ENCODE measurements around the gene KIAA0232. TPM values are rescaled to one million over a fixed set of nuclear protein-coding genes. Genes with fewer than 3 reads are reported as not detected.

KIAA0232 gene
- total and polyA plus RNA-seq, 9 of the 15 experiments (the other 6 are each of a cell fraction or from before 2014, with no cell fraction given): 3.5 to 17.4 (median 13.0) TPM

DNA sequence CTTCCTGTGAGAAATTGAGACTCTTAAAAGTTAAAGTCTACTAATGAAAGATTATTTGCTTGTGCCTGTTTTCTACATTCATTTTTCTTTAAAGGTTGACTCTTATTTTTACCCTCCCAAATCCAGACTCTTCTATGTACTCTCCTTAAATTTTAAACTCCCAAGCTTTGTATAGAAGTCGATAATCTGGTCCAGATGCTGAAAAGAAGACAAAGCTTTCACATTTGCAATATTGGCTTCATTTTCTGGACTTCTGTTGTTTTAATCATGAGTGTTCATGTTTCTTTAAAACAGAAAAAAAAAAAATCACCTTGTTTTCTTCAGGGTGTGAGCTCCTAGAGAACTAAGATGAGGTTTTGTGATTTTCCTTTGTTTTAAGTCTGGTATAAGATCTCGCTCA, 73.9 kb downstream of the KIAA0232 start:
- Histone ChIP-seq H3K4me1 (replicated peaks in 1 of 2; ENCODE audit: control insufficient read depth in 2 of 2, insufficient read depth in 2 of 2, low read length in 2 of 2) (peaks cover 0 to 13% of the 10 kb centered on the region in 2 experiments; a peak in 3 of 5 replicates), H3K4me2 (ENCODE audit: insufficient read depth, low read length) (no peak overlapping the region), H3K27ac (ENCODE audit: extremely low read depth, low read depth, low read length) (peak overlapping the region; percentile 77; the same call in 1 of the 3 replicates), H3K9me1 (ENCODE audit: control insufficient read depth, insufficient read depth, low read length) (no peaks in the 10 kb centered on the region), H3K9me3 (replicated peaks; ENCODE audit: control insufficient read depth, insufficient read depth, low read depth, low read length) (no peaks in the 10 kb centered on the region), H3K79me2 (ENCODE audit: control insufficient read depth, insufficient read depth, low read length) (peaks cover 38% of the 10 kb centered on the region), H3K4me3 (no peak overlapping the region), H3K36me3 (ENCODE audit: control insufficient read depth, insufficient read depth, low read length) (peaks cover 56% of the 10 kb centered on the region), H3K27me3 (ENCODE audit: control insufficient read depth in 2 of 2, insufficient read depth in 2 of 2, low read length in 2 of 2) (no peaks in the 10 kb centered on the region), H3K9ac (ENCODE audit: insufficient read depth in 1 of 2, low read depth in 2 of 2, low read length in 2 of 2) (peak overlapping the region in 1 of 2 experiments; percentile 46; a peak in 1 of 4 replicates), H2AFZ (ENCODE audit: low read depth, low read length) (no peak overlapping the region), H4K20me1 (replicated peaks; ENCODE audit: control insufficient read depth, insufficient read depth, low read length) (0 out of 2 replicates have a peak, but pooled peaks cover 6% of the 10 kb centered on the region)
- FAIRE-seq (no peak), DNase-seq (ENCODE audit: extremely low read depth in 1 of 4, low spot score in 3 of 4) (no peak), ATAC-seq (no peak)
- intact Hi-C loops (cut with micrococcal nuclease): loop anchor here (5.0 kb wide), 1 partner anchor 74 kb away; the partner anchor contains the start of gene KIAA0232
- ChIA-PET POLR2A (no interaction called here), CTCF (ENCODE audit: low intra/inter-chr PET ratio) (no interaction called here)
- WGBS (ENCODE audit: insufficient coverage, low coverage, missing lambda C conversion rate): 97% methylated on average over 2 of the region's 2 CpGs
- no TSS peak for BruUV-seq (replicated peaks)
- in situ Hi-C loops (cut with MboI): no loop called here
- TF ChIP-seq SRSF7 (optimal IDR thresholded peaks at IDR 0.05; ENCODE audit: low read depth, low read length) (no peak), SOX6 (IDR thresholded peaks at IDR 0.05) (no peak), ARHGAP35 (IDR thresholded peaks at IDR 0.05; ENCODE audit: partially characterized antibody) (no peak), EHMT2 (IDR thresholded peaks at IDR 0.05) (no peak), ZNF23 (CRISPR knock-in tag; IDR thresholded peaks at IDR 0.05) (no peak), CREBBP (IDR thresholded peaks at IDR 0.05; ENCODE audit: low read depth, low read length) (no peak), TARDBP (IDR thresholded peaks at IDR 0.05) (no peak), HIVEP1 (CRISPR knock-in tag; IDR thresholded peaks at IDR 0.05) (no peak), ZNF77 (CRISPR knock-in tag; IDR thresholded peaks at IDR 0.05) (no peak), ZNF551 (CRISPR knock-in tag; IDR thresholded peaks at IDR 0.05) (no peak), RHOXF2B (CRISPR knock-in tag; conservative IDR thresholded peaks at IDR 0.05) (no peak), ZNF668 (CRISPR knock-in tag; IDR thresholded peaks at IDR 0.05) (no peak), KLF6 (CRISPR knock-in tag; IDR thresholded peaks at IDR 0.05; ENCODE audit: borderline replicate concordance) (no peak), PTBP1 (IDR thresholded peaks at IDR 0.05; ENCODE audit: low read depth, low read length) (no peak)
- TF ChIP-seq, protein P1, sequence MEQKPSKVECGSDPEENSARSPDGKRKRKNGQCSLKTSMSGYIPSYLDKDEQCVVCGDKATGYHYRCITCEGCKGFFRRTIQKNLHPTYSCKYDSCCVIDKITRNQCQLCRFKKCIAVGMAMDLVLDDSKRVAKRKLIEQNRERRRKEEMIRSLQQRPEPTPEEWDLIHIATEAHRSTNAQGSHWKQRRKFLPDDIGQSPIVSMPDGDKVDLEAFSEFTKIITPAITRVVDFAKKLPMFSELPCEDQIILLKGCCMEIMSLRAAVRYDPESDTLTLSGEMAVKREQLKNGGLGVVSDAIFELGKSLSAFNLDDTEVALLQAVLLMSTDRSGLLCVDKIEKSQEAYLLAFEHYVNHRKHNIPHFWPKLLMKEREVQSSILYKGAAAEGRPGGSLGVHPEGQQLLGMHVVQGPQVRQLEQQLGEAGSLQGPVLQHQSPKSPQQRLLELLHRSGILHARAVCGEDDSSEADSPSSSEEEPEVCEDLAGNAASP (IDR thresholded peaks at IDR 0.05): no peak
- TF ChIP-seq, protein P2, sequence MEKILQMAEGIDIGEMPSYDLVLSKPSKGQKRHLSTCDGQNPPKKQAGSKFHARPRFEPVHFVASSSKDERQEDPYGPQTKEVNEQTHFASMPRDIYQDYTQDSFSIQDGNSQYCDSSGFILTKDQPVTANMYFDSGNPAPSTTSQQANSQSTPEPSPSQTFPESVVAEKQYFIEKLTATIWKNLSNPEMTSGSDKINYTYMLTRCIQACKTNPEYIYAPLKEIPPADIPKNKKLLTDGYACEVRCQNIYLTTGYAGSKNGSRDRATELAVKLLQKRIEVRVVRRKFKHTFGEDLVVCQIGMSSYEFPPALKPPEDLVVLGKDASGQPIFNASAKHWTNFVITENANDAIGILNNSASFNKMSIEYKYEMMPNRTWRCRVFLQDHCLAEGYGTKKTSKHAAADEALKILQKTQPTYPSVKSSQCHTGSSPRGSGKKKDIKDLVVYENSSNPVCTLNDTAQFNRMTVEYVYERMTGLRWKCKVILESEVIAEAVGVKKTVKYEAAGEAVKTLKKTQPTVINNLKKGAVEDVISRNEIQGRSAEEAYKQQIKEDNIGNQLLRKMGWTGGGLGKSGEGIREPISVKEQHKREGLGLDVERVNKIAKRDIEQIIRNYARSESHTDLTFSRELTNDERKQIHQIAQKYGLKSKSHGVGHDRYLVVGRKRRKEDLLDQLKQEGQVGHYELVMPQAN (IDR thresholded peaks at IDR 0.05; ENCODE audit: borderline replicate concordance): no peak
- TF ChIP-seq, protein P3, sequence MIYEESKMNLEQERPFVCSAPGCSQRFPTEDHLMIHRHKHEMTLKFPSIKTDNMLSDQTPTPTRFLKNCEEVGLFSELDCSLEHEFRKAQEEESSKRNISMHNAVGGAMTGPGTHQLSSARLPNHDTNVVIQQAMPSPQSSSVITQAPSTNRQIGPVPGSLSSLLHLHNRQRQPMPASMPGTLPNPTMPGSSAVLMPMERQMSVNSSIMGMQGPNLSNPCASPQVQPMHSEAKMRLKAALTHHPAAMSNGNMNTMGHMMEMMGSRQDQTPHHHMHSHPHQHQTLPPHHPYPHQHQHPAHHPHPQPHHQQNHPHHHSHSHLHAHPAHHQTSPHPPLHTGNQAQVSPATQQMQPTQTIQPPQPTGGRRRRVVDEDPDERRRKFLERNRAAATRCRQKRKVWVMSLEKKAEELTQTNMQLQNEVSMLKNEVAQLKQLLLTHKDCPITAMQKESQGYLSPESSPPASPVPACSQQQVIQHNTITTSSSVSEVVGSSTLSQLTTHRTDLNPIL (CRISPR knock-in tag; IDR thresholded peaks at IDR 0.05): no peak

All from K562 (cell line).